IPS-20b (cell line): Measurements from ENCODE around the gene TMEM181.
"Not testable (repeated sequence)": the region's sequence is repeated elsewhere in the genome, so short reads cannot be mapped to it uniquely, and the experiment has no call there.

Experiments used
- H3K27ac ChIP-seq: one replicate; pipeline ENCODE4 v1.5.1; 2013; ENCODE audit warnings: low read length
- H3K27me3 ChIP-seq: 2 replicates; pipeline ENCODE4 v1.6.1; 2013; ENCODE audit warnings: mild to moderate bottlenecking, low read length, inconsistent platforms; ENCODE audit not compliant: insufficient read depth
- H3K36me3 ChIP-seq: 2 replicates; pipeline ENCODE4 v1.6.1; 2013; ENCODE audit warnings: low read depth, mild to moderate bottlenecking, inconsistent platforms, low read length, moderate library complexity; ENCODE audit not compliant: insufficient read depth
- H3K4me1 ChIP-seq: 2 replicates; pipeline ENCODE4 v1.6.1; 2013; ENCODE audit warnings: mild to moderate bottlenecking, control low read depth, inconsistent platforms, low read length, moderate library complexity; ENCODE audit not compliant: insufficient read depth
- H3K4me3 ChIP-seq: 2 replicates; pipeline ENCODE4 v1.5.1; 2013; ENCODE audit warnings: mild to moderate bottlenecking, low read length, inconsistent platforms
- H3K9ac ChIP-seq: 2 replicates; pipeline ENCODE4 v1.6.1; 2013; ENCODE audit warnings: low read depth, mild to moderate bottlenecking, inconsistent platforms, low read length, moderate library complexity
- H3K9me3 ChIP-seq: 2 replicates; pipeline ENCODE4 v1.6.1; 2013; ENCODE audit warnings: mild to moderate bottlenecking, low read depth, low read length, inconsistent platforms; ENCODE audit not compliant: insufficient read depth

The TMEM181 gene

GRCh38 chr6:158662954-158663624 is 103.2 kb downstream of the TMEM181 start:
- H3K9ac ChIP-seq = no peak overlapping the region
- no peaks in the 10 kb centered on the region for H3K36me3 ChIP-seq
- H3K27ac ChIP-seq = no peak overlapping the region
- no peaks in the 10 kb centered on the region for H3K9me3 ChIP-seq
- no peak overlapping the region for H3K4me3 ChIP-seq
- peaks cover 5% of the 10 kb centered on the region; the same call in 1 of the 2 replicates for H3K4me1 ChIP-seq
- H3K27me3 ChIP-seq = peaks cover 10% of the 10 kb centered on the region; the same call in 1 of the 2 replicates

GRCh38 chr6:158663625-158664165 is 103.8 kb downstream of the TMEM181 start:
- H3K9me3 ChIP-seq = no peaks in the 10 kb centered on the region
- H3K36me3 ChIP-seq = no peaks in the 10 kb centered on the region
- peaks cover 5% of the 10 kb centered on the region; the same call in 1 of the 2 replicates for H3K4me1 ChIP-seq
- H3K4me3 ChIP-seq = no peak overlapping the region
- H3K27ac ChIP-seq = no peak overlapping the region
- H3K9ac ChIP-seq = no peak overlapping the region
- peaks cover 10% of the 10 kb centered on the region; the same call in 1 of the 2 replicates for H3K27me3 ChIP-seq

- Histone ChIP-seq H3K4me3 (no peak overlapping the region), H3K27ac (no peak overlapping the region), H3K36me3 (no peaks in the 10 kb centered on the region), H3K4me1 (peaks cover 5% of the 10 kb centered on the region; the same call in 1 of the 2 replicates), H3K9ac (no peak overlapping the region), H3K27me3 (peaks cover 10% of the 10 kb centered on the region; the same call in 1 of the 2 replicates), H3K9me3 (no peaks in the 10 kb centered on the region)
These were observed 105.4 kb downstream of the TMEM181 start for GRCh38 chr6:158665332-158665731.

- peaks cover 5% of the 10 kb centered on the region; the same call in 1 of the 2 replicates for H3K4me1 ChIP-seq
- H3K4me3 ChIP-seq = no peak overlapping the region
- no peak overlapping the region for H3K9ac ChIP-seq
- no peaks in the 10 kb centered on the region for H3K9me3 ChIP-seq
- peaks cover 10% of the 10 kb centered on the region; the same call in 1 of the 2 replicates for H3K27me3 ChIP-seq
- H3K36me3 ChIP-seq = no peaks in the 10 kb centered on the region
- H3K27ac ChIP-seq = no peak overlapping the region
These were observed 106.9 kb downstream of the TMEM181 start for GRCh38 chr6:158666628-158667359.

- Histone ChIP-seq H3K27ac (no peak overlapping the region), H3K4me1 (peaks cover 5% of the 10 kb centered on the region; the same call in 1 of the 2 replicates), H3K36me3 (no peaks in the 10 kb centered on the region), H3K9ac (no peak overlapping the region), H3K9me3 (no peaks in the 10 kb centered on the region), H3K27me3 (peaks cover 10% of the 10 kb centered on the region; the same call in 1 of the 2 replicates), H3K4me3 (no peak overlapping the region)
These were observed 107.6 kb downstream of the TMEM181 start for GRCh38 chr6:158667360-158667981.

- no peaks in the 10 kb centered on the region; the same call in 1 of the 2 replicates for H3K4me1 ChIP-seq
- H3K27ac ChIP-seq = no peak overlapping the region
These were observed 108.8 kb downstream of the TMEM181 start for GRCh38 chr6:158668707-158669103.

GRCh38 chr6:158669145-158670035 is 109.5 kb downstream of the TMEM181 start:
- Histone ChIP-seq H3K4me1 (no peaks in the 10 kb centered on the region), H3K4me3 (no peak overlapping the region), H3K27ac (no peak overlapping the region), H3K9ac (no peak overlapping the region), H3K36me3 (no peaks in the 10 kb centered on the region), H3K9me3 (no peaks in the 10 kb centered on the region), H3K27me3 (no peaks in the 10 kb centered on the region; the same call in 1 of the 2 replicates)

More at GRCh38 chr6:158668707-158669103, 108.8 kb downstream of the TMEM181 start:
- peaks cover 4% of the 10 kb centered on the region; the same call in 1 of the 2 replicates for H3K27me3 ChIP-seq
- no peaks in the 10 kb centered on the region for H3K36me3 ChIP-seq
- no peaks in the 10 kb centered on the region for H3K9me3 ChIP-seq
- no peak overlapping the region for H3K4me3 ChIP-seq
- no peak overlapping the region for H3K9ac ChIP-seq

- H3K27me3 ChIP-seq, H3K4me3 ChIP-seq, H3K4me1 ChIP-seq, H3K27ac ChIP-seq, H3K9me3 ChIP-seq, H3K36me3 ChIP-seq, H3K9ac ChIP-seq: not testable (repeated sequence)
These were observed 112.2 kb downstream of the TMEM181 start for GRCh38 chr6:158672119-158672518.

- Histone ChIP-seq H3K4me3 (no peak overlapping the region), H3K4me1 (no peaks in the 10 kb centered on the region), H3K36me3 (no peaks in the 10 kb centered on the region), H3K27ac (no peak overlapping the region), H3K27me3 (no peaks in the 10 kb centered on the region), H3K9me3 (no peaks in the 10 kb centered on the region), H3K9ac (no peak overlapping the region)
These were observed 112.8 kb downstream of the TMEM181 start for GRCh38 chr6:158672726-158673125.

GRCh38 chr6:158674342-158675131 is 114.6 kb downstream of the TMEM181 start:
- no peak overlapping the region for H3K27ac ChIP-seq
- H3K9ac ChIP-seq = no peak overlapping the region
- no peaks in the 10 kb centered on the region for H3K4me1 ChIP-seq
- H3K4me3 ChIP-seq = no peak overlapping the region
- no peaks in the 10 kb centered on the region for H3K9me3 ChIP-seq
- no peaks in the 10 kb centered on the region for H3K27me3 ChIP-seq
- no peaks in the 10 kb centered on the region for H3K36me3 ChIP-seq
